Chondrocyte (in vitro differentiated cells): ENCODE measurements around the gene GAS2L1. TPM values are rescaled to one million over a fixed set of nuclear protein-coding genes. Genes with fewer than 3 reads are reported as not detected.

Experiments used
- DNase-seq: peaks from one replicate; pipeline ENCODE4 v3.0.0; 2021; ENCODE audit warnings: mixed read lengths, low spot score
- H3K27ac Mint-ChIP-seq: one replicate; pipeline ENCODE4 v1.8.0; 2021; ENCODE audit warnings: mild to moderate bottlenecking, moderate library complexity, mixed read lengths; ENCODE audit not compliant: unreplicated experiment
- H3K27me3 Mint-ChIP-seq: 2 replicates; pipeline ENCODE4 v1.8.0; 2021; ENCODE audit warnings: low read depth, mixed read lengths
- H3K36me3 Mint-ChIP-seq: 2 replicates; pipeline ENCODE4 v1.8.0; 2021; ENCODE audit warnings: low read depth, mixed read lengths
- H3K4me1 Mint-ChIP-seq: 2 replicates; pipeline ENCODE4 v1.8.0; 2021; ENCODE audit warnings: low read depth, mild to moderate bottlenecking, mixed read lengths
- H3K4me3 Mint-ChIP-seq: one replicate; pipeline ENCODE4 v1.8.0; 2021; ENCODE audit warnings: mild to moderate bottlenecking, moderate library complexity, mixed read lengths; ENCODE audit not compliant: unreplicated experiment
- H3K9me3 Mint-ChIP-seq: 2 replicates; pipeline ENCODE4 v1.8.0; 2021; ENCODE audit warnings: low read depth, mixed read lengths
- total RNA-seq: library from RNA; stranded (reverse); gene quantifications from 3 replicates; pipeline ENCODE4 v1.2.1, GENCODE V29; 2021
- TF ChIP-seq, protein P1 (sequence below): fragments of 200-600 bp; sonication (generic); IDR thresholded peaks from 2 replicates; pipeline ENCODE4 v1.5.0; 2021; ENCODE audit warnings: antibody characterized with exemption, mild to moderate bottlenecking, moderate library complexity

The GAS2L1 gene
- total RNA-seq, 1 donor from 2014 or later: 34.5 TPM

GRCh38 chr22:29345932-29346331 is 39.5 kb downstream of the GAS2L1 start:
- Mint-ChIP-seq H3K9me3 (no peaks in the 10 kb centered on the region), H3K36me3 (peaks cover 25% of the 10 kb centered on the region), H3K4me3 (no peak overlapping the region), H3K4me1 (peaks cover 23% of the 10 kb centered on the region), H3K27ac (no peak overlapping the region), H3K27me3 (no peaks in the 10 kb centered on the region)
- DNase-seq: no peak
- TF ChIP-seq, protein P1, sequence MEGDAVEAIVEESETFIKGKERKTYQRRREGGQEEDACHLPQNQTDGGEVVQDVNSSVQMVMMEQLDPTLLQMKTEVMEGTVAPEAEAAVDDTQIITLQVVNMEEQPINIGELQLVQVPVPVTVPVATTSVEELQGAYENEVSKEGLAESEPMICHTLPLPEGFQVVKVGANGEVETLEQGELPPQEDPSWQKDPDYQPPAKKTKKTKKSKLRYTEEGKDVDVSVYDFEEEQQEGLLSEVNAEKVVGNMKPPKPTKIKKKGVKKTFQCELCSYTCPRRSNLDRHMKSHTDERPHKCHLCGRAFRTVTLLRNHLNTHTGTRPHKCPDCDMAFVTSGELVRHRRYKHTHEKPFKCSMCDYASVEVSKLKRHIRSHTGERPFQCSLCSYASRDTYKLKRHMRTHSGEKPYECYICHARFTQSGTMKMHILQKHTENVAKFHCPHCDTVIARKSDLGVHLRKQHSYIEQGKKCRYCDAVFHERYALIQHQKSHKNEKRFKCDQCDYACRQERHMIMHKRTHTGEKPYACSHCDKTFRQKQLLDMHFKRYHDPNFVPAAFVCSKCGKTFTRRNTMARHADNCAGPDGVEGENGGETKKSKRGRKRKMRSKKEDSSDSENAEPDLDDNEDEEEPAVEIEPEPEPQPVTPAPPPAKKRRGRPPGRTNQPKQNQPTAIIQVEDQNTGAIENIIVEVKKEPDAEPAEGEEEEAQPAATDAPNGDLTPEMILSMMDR: no peak

GRCh38 chr22:29346659-29347058 is 40.2 kb downstream of the GAS2L1 start:
- Mint-ChIP-seq H3K4me3 (no peak overlapping the region), H3K36me3 (peaks cover 26% of the 10 kb centered on the region), H3K27ac (no peak overlapping the region), H3K27me3 (no peaks in the 10 kb centered on the region), H3K9me3 (no peaks in the 10 kb centered on the region), H3K4me1 (peaks cover 23% of the 10 kb centered on the region)
- TF ChIP-seq, protein P1: no peak
- no peak for DNase-seq

DNA sequence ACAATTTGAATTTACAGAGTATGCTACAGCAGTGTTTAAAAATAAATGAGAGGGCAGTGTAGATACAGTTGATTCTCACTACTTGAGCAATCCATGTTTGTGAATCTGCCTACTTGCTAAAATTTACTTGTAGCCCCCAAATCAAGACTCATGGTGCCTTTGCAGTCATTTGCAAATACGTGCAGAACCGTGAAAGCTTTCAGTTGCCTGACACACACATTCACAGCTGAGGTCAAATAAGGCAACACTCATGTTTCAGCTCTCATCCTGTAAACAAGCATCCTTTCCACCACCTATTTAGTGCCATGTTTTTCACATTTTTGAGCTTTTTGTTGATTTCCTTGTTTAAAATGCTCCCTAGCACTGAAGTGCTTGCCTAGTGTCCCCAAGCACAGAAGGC is 41.6 kb downstream of the GAS2L1 start:
- TF ChIP-seq, protein P1: no peak
- Mint-ChIP-seq H3K27ac (no peak overlapping the region), H3K9me3 (no peaks in the 10 kb centered on the region), H3K4me1 (peaks cover 21% of the 10 kb centered on the region), H3K27me3 (no peaks in the 10 kb centered on the region), H3K4me3 (no peak overlapping the region), H3K36me3 (peaks cover 25% of the 10 kb centered on the region)
- DNase-seq: no peak

GRCh38 chr22:29348956-29349355 is 42.5 kb downstream of the GAS2L1 start:
- Mint-ChIP-seq H3K4me1 (peaks cover 12% of the 10 kb centered on the region), H3K27ac (no peak overlapping the region), H3K36me3 (peaks cover 27% of the 10 kb centered on the region), H3K27me3 (no peaks in the 10 kb centered on the region), H3K4me3 (no peak overlapping the region), H3K9me3 (no peaks in the 10 kb centered on the region)
- TF ChIP-seq, protein P1: no peak
- DNase-seq: no peak

DNA sequence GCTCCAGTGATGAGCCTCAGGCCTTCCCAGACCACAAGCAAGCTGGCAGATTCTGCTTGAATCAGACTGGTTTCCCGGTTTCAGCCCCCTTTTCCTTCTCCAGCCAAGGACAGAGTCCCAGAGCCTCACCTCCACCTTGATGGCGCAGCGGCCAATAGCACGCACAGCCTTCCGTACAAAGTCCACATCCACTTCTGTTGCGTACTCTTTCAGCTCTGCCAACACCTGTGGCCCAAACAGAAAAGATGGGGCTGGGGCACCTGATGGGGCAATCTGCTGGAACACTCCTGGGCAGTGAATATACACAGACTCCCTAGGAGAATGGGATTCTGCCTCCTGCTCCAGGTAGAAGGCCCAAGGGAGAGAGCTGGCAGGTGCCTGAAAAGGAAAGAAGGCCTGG is 44.6 kb downstream of the GAS2L1 start:
- no peak overlapping the region for H3K27ac Mint-ChIP-seq
- H3K4me1 Mint-ChIP-seq: no peaks in the 10 kb centered on the region
- peaks cover 33% of the 10 kb centered on the region for H3K36me3 Mint-ChIP-seq
- no peak overlapping the region for H3K4me3 Mint-ChIP-seq
- no peak for DNase-seq
- H3K27me3 Mint-ChIP-seq: no peaks in the 10 kb centered on the region
- TF ChIP-seq, protein P1: no peak
- no peaks in the 10 kb centered on the region for H3K9me3 Mint-ChIP-seq
